ENCODE data around the gene CCL25.

- TF ChIP-seq CTCF (IDR thresholded peaks at IDR 0.05): no peak
- TF ChIP-seq POLR2A (IDR thresholded peaks at IDR 0.05): no peak
These were observed 6.5 kb upstream of the CCL25 start for GRCh38 chr19:8045872-8046568.
